Aorta (tissue), 5 donors: ENCODE data around the gene CDADC1. TPM values are rescaled to one million over a fixed set of nuclear protein-coding genes. Genes with fewer than 3 reads are reported as not detected.
A peak's percentile ranks its signal among the peaks of the same experiment; 100 is the strongest.
"Not testable (repeated sequence)": the region's sequence is repeated elsewhere in the genome, so short reads cannot be mapped to it uniquely, and the experiment has no call there.

ENCODE experiments used
- ATAC-seq: fragments of 200-7000 bp; cut with Tn5 transposase; one replicate; pipeline ENCODE4 v1.9.1; 2022; ENCODE audit warnings: moderate library complexity; ENCODE audit not compliant: low FRiP score
- DNase-seq, 2 donors: peaks; one replicate each; pipeline ENCODE4 v3.0.0-alpha.2; 2020
- H3K27ac ChIP-seq, 2 donors: one replicate each; pipeline ENCODE4 v1.5.1; 2013; ENCODE audit warnings: low read length in 2 of 2, mild to moderate bottlenecking in 2 of 2, moderate library complexity in 2 of 2, control low read depth in 1 of 2, inconsistent platforms in 1 of 2, low read depth in 1 of 2
- H3K27me3 ChIP-seq, 2 donors: one replicate each; pipeline ENCODE4 v1.6.1; 2013; ENCODE audit warnings: control low read depth in 1 of 2, low read length in 1 of 2, mild to moderate bottlenecking in 1 of 2, moderate library complexity in 1 of 2; ENCODE audit not compliant: insufficient read depth in 2 of 2, control insufficient read depth in 1 of 2
- H3K36me3 ChIP-seq, 2 donors: one replicate each; pipeline ENCODE4 v1.6.1; 2013; ENCODE audit warnings: control low read depth in 1 of 2, low read length in 1 of 2, mild to moderate bottlenecking in 1 of 2; ENCODE audit not compliant: insufficient read depth in 2 of 2, control insufficient read depth in 1 of 2
- H3K4me1 ChIP-seq, 2 donors: one replicate each; pipeline ENCODE4 v1.6.1; 2013; ENCODE audit warnings: low read length in 2 of 2, control low read depth in 1 of 2, mild to moderate bottlenecking in 1 of 2, moderate library complexity in 1 of 2; ENCODE audit not compliant: insufficient read depth in 2 of 2, control insufficient read depth in 1 of 2
- H3K4me3 ChIP-seq, 2 donors: one replicate each; pipeline ENCODE4 v1.5.1; 2013; ENCODE audit warnings: low read length in 2 of 2, control low read depth in 1 of 2, mild to moderate bottlenecking in 1 of 2
- H3K9me3 ChIP-seq: one replicate; pipeline ENCODE4 v1.6.1; 2013; ENCODE audit warnings: mild to moderate bottlenecking, low read length; ENCODE audit not compliant: control insufficient read depth
- WGBS, 2 donors: extraction: QIAGEN DNeasy Blood & Tissue Kit; methylation state at CpG; one replicate each; pipeline ENCODE4 v1.1.7; 2013; 5-methylcytosine and 5-hydroxymethylcytosine counted together
- intact Hi-C, 2 donors: fragments of 100-400 bp; cut with DNase I; formaldehyde crosslinking; loops; one replicate each; pipeline versions ENCODE4 v1.14.2 to v1.15.0; 2022
- polyA plus RNA-seq, 2 donors: library from polyadenylated mRNA; stranded (reverse); fragments of 200-250 nt; gene quantifications; one replicate each; pipeline ENCODE4 v1.2.3, GENCODE V29; 2013
- total RNA-seq, 2 donors: library from RNA; stranded (reverse); fragmentation: NEBNext Ultra II Directional; extraction: Animal tissue kit (Norgen Biotek cat#: 25700); gene quantifications; one replicate each; pipeline ENCODE4 v1.2.1, GENCODE V29; 2021
- donor health status: healthy with polysubstance abuse.
- donor health status: Bipolar disorder and iron deficiency.
- donor health status: DM: no; HTN: no; CAD: no.
- donor health status: DM: no; HTN: no; CAD: no.
- donor health status: DM: yes; HTN: yes; CAD: no.

Gene CDADC1
- total and polyA plus RNA-seq, 4 donors: 8.7 to 23.0 (median 11.9) TPM

- DNase-seq: no peak
- Histone ChIP-seq H3K4me1 (no peaks in the 10 kb centered on the region), H3K9me3 (no peaks in the 10 kb centered on the region), H3K36me3 (no peaks in the 10 kb centered on the region), H3K27me3 (no peaks in the 10 kb centered on the region), H3K4me3 (no peak overlapping the region), H3K27ac (no peak overlapping the region)
- WGBS, 2 donors: 47 to 51% methylated on average over 2 of the region's 2 CpGs
- intact Hi-C loops: no loop called here
- ATAC-seq: no peak
Measured at GRCh38 chr13:49272296-49272695, 24.6 kb downstream of the CDADC1 start.

- H3K9me3 ChIP-seq: no peaks in the 10 kb centered on the region
- intact Hi-C loops: no loop called here
- H3K4me1 ChIP-seq: no peaks in the 10 kb centered on the region
- no peaks in the 10 kb centered on the region for H3K27me3 ChIP-seq
- no peak overlapping the region for H3K4me3 ChIP-seq
- 91 to 93% methylated on average over 2 of the region's 2 CpGs for WGBS, 2 donors
- peaks cover 0 to 1% of the 10 kb centered on the region in 2 donors for H3K36me3 ChIP-seq
- ATAC-seq (no peak), DNase-seq (no peak)
- H3K27ac ChIP-seq: no peak overlapping the region
Measured at GRCh38 chr13:49278211-49278610, 30.5 kb downstream of the CDADC1 start.

- WGBS, 2 donors: 56 to 66% methylated on average over 5 of the region's 5 CpGs
- H3K27ac ChIP-seq: no peak overlapping the region
- H3K4me1 ChIP-seq: no peaks in the 10 kb centered on the region
- intact Hi-C loops: no loop called here
- H3K36me3 ChIP-seq: peaks cover 0 to 1% of the 10 kb centered on the region in 2 donors
- ATAC-seq: no peak
- H3K27me3 ChIP-seq: no peaks in the 10 kb centered on the region
- no peaks in the 10 kb centered on the region for H3K9me3 ChIP-seq
- no peak for DNase-seq
- H3K4me3 ChIP-seq: no peak overlapping the region
Measured at GRCh38 chr13:49279112-49279511, 31.4 kb downstream of the CDADC1 start.

GRCh38 chr13:49279885-49280284 is 32.2 kb downstream of the CDADC1 start:
- no peaks in the 10 kb centered on the region for H3K27me3 ChIP-seq
- no peak overlapping the region for H3K4me3 ChIP-seq
- H3K36me3 ChIP-seq: peaks cover 0 to 1% of the 10 kb centered on the region in 2 donors
- H3K9me3 ChIP-seq: no peaks in the 10 kb centered on the region
- intact Hi-C loops: no loop called here
- H3K27ac ChIP-seq: no peak overlapping the region
- DNase-seq (no peak), ATAC-seq (no peak)
- H3K4me1 ChIP-seq: no peaks in the 10 kb centered on the region

- no peaks in the 10 kb centered on the region for H3K36me3 ChIP-seq
- WGBS, 2 donors: 86 to 90% methylated on average over 1 of the region's 1 CpG
- no peaks in the 10 kb centered on the region for H3K4me1 ChIP-seq
- ATAC-seq (no peak), DNase-seq (no peak)
- H3K4me3 ChIP-seq: no peak overlapping the region
- H3K27ac ChIP-seq: no peak overlapping the region
- no peaks in the 10 kb centered on the region for H3K9me3 ChIP-seq
- no peaks in the 10 kb centered on the region for H3K27me3 ChIP-seq
- intact Hi-C loops: no loop called here
Measured at GRCh38 chr13:49287995-49288394, 40.3 kb downstream of the CDADC1 start.

- no peaks in the 10 kb centered on the region for H3K9me3 ChIP-seq
- no peaks in the 10 kb centered on the region for H3K4me1 ChIP-seq
- H3K4me3 ChIP-seq: no peak overlapping the region
- H3K27me3 ChIP-seq: no peaks in the 10 kb centered on the region
- intact Hi-C loops: no loop called here
- DNase-seq (no peak), ATAC-seq (no peak)
- H3K36me3 ChIP-seq: no peaks in the 10 kb centered on the region
- H3K27ac ChIP-seq: no peak overlapping the region
Measured at GRCh38 chr13:49288458-49288857, 40.7 kb downstream of the CDADC1 start.

- 4 to 7% methylated on average over 6 of the region's 6 CpGs for WGBS, 2 donors
- no peaks in the 10 kb centered on the region for H3K9me3 ChIP-seq
- peak overlapping the region in 1 of 2 donors; percentile 21 for H3K27ac ChIP-seq
- intact Hi-C loops: no loop called here
- DNase-seq (peak; percentile 81 to 91), ATAC-seq (peak; percentile 72)
- no peaks in the 10 kb centered on the region for H3K36me3 ChIP-seq
- H3K4me3 ChIP-seq: no peak overlapping the region
- no peaks in the 10 kb centered on the region for H3K27me3 ChIP-seq
- H3K4me1 ChIP-seq: no peaks in the 10 kb centered on the region
Measured at GRCh38 chr13:49292742-49293486, 45.2 kb downstream of the CDADC1 start.

- H3K36me3 ChIP-seq, ATAC-seq, H3K4me1 ChIP-seq, H3K27me3 ChIP-seq, H3K9me3 ChIP-seq, DNase-seq, H3K27ac ChIP-seq, H3K4me3 ChIP-seq, intact Hi-C loops: not testable (repeated sequence)
- WGBS, 2 donors: 98% methylated on average over 6 of the region's 6 CpGs
Measured at GRCh38 chr13:49294723-49295122, 47.0 kb downstream of the CDADC1 start.

- intact Hi-C loops: no loop called here
- Histone ChIP-seq H3K9me3 (no peaks in the 10 kb centered on the region), H3K4me3 (no peak overlapping the region), H3K4me1 (no peaks in the 10 kb centered on the region), H3K36me3 (no peaks in the 10 kb centered on the region), H3K27me3 (no peaks in the 10 kb centered on the region), H3K27ac (no peak overlapping the region)
- WGBS, 2 donors: 74 to 76% methylated on average over 6 of the region's 6 CpGs
- ATAC-seq (no peak), DNase-seq (no peak)
Measured at GRCh38 chr13:49295244-49295643, 47.5 kb downstream of the CDADC1 start.
